CD4-positive, alpha-beta T cell treated with Interleukin-21 for 1 hour (primary cell): ENCODE data around the gene VWCE.
"Not testable (repeated sequence)": the region's sequence is repeated elsewhere in the genome, so short reads cannot be mapped to it uniquely, and the experiment has no call there.

Source experiments
- DNase-seq: peaks from one replicate; pipeline ENCODE4 v3.0.0-alpha.2; 2020

The VWCE gene

GRCh38 chr11:61279934-61280659 is 15.0 kb downstream of the VWCE start:
- no peak for DNase-seq

GRCh38 chr11:61278001-61278470 is 17.1 kb downstream of the VWCE start:
- DNase-seq: no peak

GRCh38 chr11:61277186-61278000 is 17.7 kb downstream of the VWCE start:
- DNase-seq: no peak

GRCh38 chr11:61275191-61275590 is 19.9 kb downstream of the VWCE start:
- DNase-seq: no peak

- DNase-seq: no peak
These were observed 21.0 kb downstream of the VWCE start for GRCh38 chr11:61274084-61274483.

GRCh38 chr11:61273178-61274078 is 21.7 kb downstream of the VWCE start:
- no peak for DNase-seq

- no peak for DNase-seq
These were observed 22.4 kb downstream of the VWCE start for GRCh38 chr11:61272731-61273130.

GRCh38 chr11:61270354-61271076 is 24.6 kb downstream of the VWCE start:
- DNase-seq: no peak

- DNase-seq: no peak
These were observed 26.4 kb downstream of the VWCE start for GRCh38 chr11:61268588-61269250.

- DNase-seq: no peak
These were observed 27.7 kb downstream of the VWCE start for GRCh38 chr11:61267437-61267841.

- no peak for DNase-seq
These were observed 28.5 kb downstream of the VWCE start for GRCh38 chr11:61266602-61267001.

GRCh38 chr11:61265357-61265756 is 29.8 kb downstream of the VWCE start:
- no peak for DNase-seq

GRCh38 chr11:61264795-61265194 is 30.3 kb downstream of the VWCE start:
- no peak for DNase-seq

GRCh38 chr11:61264371-61264770 is 30.7 kb downstream of the VWCE start:
- no peak for DNase-seq

GRCh38 chr11:61259363-61259762 is 35.8 kb downstream of the VWCE start:
- no peak for DNase-seq

GRCh38 chr11:61258546-61258945 is 36.6 kb downstream of the VWCE start:
- DNase-seq: no peak

GRCh38 chr11:61256710-61257482 is 38.2 kb downstream of the VWCE start:
- no peak for DNase-seq

- peak; percentile 60 for DNase-seq
These were observed 40.6 kb downstream of the VWCE start for GRCh38 chr11:61254403-61255025.

- DNase-seq: not testable (repeated sequence)
These were observed 42.8 kb downstream of the VWCE start for GRCh38 chr11:61252332-61252731.
